ENCODE data around the gene TMEM38B.
"Not testable (repeated sequence)": the region's sequence is repeated elsewhere in the genome, so short reads cannot be mapped to it uniquely, and the experiment has no call there.

GRCh38 chr9:105782561-105783494 lies 88.5 kb downstream of the TMEM38B start:
- not testable (repeated sequence) for TF ChIP-seq CTCF (IDR thresholded peaks at IDR 0.05; ENCODE audit: low read depth, low read length); EZH2phosphoT487 (IDR thresholded peaks at IDR 0.05; ENCODE audit: low read depth)

Data from OCI-LY3 (cell line).